ENCODE results near the gene DUSP18.
"Not testable (repeated sequence)": the region's sequence is repeated elsewhere in the genome, so short reads cannot be mapped to it uniquely, and the experiment has no call there.

The DUSP18 gene

GRCh38 chr22:30636226-30637077 lies 31.2 kb downstream of the DUSP18 start:
- peak; percentile 66 for DNase-seq

- peak; percentile 99 for DNase-seq
Measured at GRCh38 chr22:30635273-30636225, 32.1 kb downstream of the DUSP18 start, which contains the start of gene SLC35E4. SLC35E4 (plus strand) TSS chr22:30635781; CDS start chr22:30636451, 670 bp downstream.

- peak; percentile 98 for DNase-seq
Measured at GRCh38 chr22:30634471-30635233, 33.0 kb downstream of the DUSP18 start.

- not testable (repeated sequence) for DNase-seq
Measured at GRCh38 chr22:30631469-30631868, 36.2 kb downstream of the DUSP18 start.

GRCh38 chr22:30628491-30628890 lies 39.2 kb downstream of the DUSP18 start:
- DNase-seq = no peak

- DNase-seq = no peak
Measured at GRCh38 chr22:30627471-30627870, 40.2 kb downstream of the DUSP18 start.

- no peak for DNase-seq
Measured at GRCh38 chr22:30626413-30626812, 41.3 kb downstream of the DUSP18 start.

- not testable (repeated sequence) for DNase-seq
Measured at GRCh38 chr22:30619909-30620308, 47.8 kb downstream of the DUSP18 start.

- DNase-seq = no peak
Measured at GRCh38 chr22:30617819-30618218, 49.9 kb downstream of the DUSP18 start.

GRCh38 chr22:30615543-30615954 lies 52.1 kb downstream of the DUSP18 start:
- DNase-seq = no peak

- no peak for DNase-seq
Measured at GRCh38 chr22:30614879-30615278, 52.8 kb downstream of the DUSP18 start.

GRCh38 chr22:30614268-30614667 lies 53.4 kb downstream of the DUSP18 start:
- DNase-seq = no peak

GRCh38 chr22:30612789-30613188 lies 54.9 kb downstream of the DUSP18 start:
- DNase-seq = no peak

Measured in activated CD8-positive, alpha-beta memory T cell treated with anti-CD3 and anti-CD28 coated beads, Interleukin-2, amount 50 U/mL, for 48 hours (primary cell).